PC-3 (cell line): Measurements from ENCODE around the gene RBSN. TPM values are rescaled to one million over a fixed set of nuclear protein-coding genes. Genes with fewer than 3 reads are reported as not detected.

Source experiments
- ATAC-seq: fragments of 200-7000 bp; cut with Tn5 transposase; 2 replicates; pipeline ENCODE4 v1.9.1; 2020; ENCODE audit warnings: mild to moderate bottlenecking, moderate library complexity
- BruUV-seq: library from RNA; stranded (reverse); fragments of 400-500 nt; replicated peaks from 2 replicates; lab custom pipeline; 2021; lab: Mats Ljungman, UMichigan
- CTCF ChIA-PET: fragments of 300-600 bp; sonication (Branson Sonifier 250); formaldehyde crosslinking; loops from one replicate; lab custom pipeline; 2022; ENCODE audit warnings: antibody characterized with exemption; lab: Charles Lee
- POLR2A ChIA-PET: fragments of 300-600 bp; sonication (Branson Sonifier 250); formaldehyde crosslinking; loops from one replicate; lab custom pipeline; 2022; ENCODE audit warnings: antibody characterized with exemption; ENCODE audit not compliant: unreplicated experiment; lab: Charles Lee
- DNase-seq: peaks from one replicate; pipeline ENCODE4 v3.0.0-alpha.2; 2015
- H2AFZ ChIP-seq: fragments of 300-600 bp; sonication (generic); 2 replicates; pipeline ENCODE4 v1.6.0; 2016; ENCODE audit warnings: antibody characterized with exemption, low read length
- H3F3A ChIP-seq: fragments of 300-600 bp; sonication (generic); one replicate; pipeline ENCODE4 v1.6.0; 2017; ENCODE audit warnings: antibody characterized with exemption, low read length, control low read depth, mild to moderate bottlenecking; ENCODE audit not compliant: unreplicated experiment
- H3K27ac ChIP-seq: fragments of 300-600 bp; sonication (generic); 2 replicates; pipeline ENCODE4 v1.5.1; 2016; ENCODE audit warnings: mild to moderate bottlenecking, low read length
- H3K27me3 ChIP-seq: fragments of 300-600 bp; sonication (generic); 2 replicates; pipeline ENCODE4 v1.6.1; 2016; ENCODE audit warnings: low read length, mixed read lengths
- H3K36me3 ChIP-seq: fragments of 300-600 bp; sonication (generic); 2 replicates; pipeline ENCODE4 v1.6.1; 2016; ENCODE audit warnings: low read depth, mixed run types, low read length, mixed read lengths
- H3K4me1 ChIP-seq: fragments of 300-600 bp; sonication (generic); 2 replicates; pipeline ENCODE4 v1.5.1; 2016; ENCODE audit warnings: low read length; ENCODE audit not compliant: insufficient read depth
- H3K4me2 ChIP-seq: fragments of 300-600 bp; sonication (generic); 2 replicates; pipeline ENCODE4 v1.6.0; 2016; ENCODE audit warnings: low read length
- H3K4me3 ChIP-seq: fragments of 300-600 bp; sonication (generic); 2 replicates; pipeline ENCODE4 v1.5.1; 2016; ENCODE audit warnings: mild to moderate bottlenecking, low read length, mixed read lengths
- H3K79me2 ChIP-seq: fragments of 300-600 bp; sonication (generic); 2 replicates; pipeline ENCODE4 v1.6.1; 2017; ENCODE audit warnings: low read length, mixed read lengths
- H3K9ac ChIP-seq: fragments of 300-600 bp; sonication (generic); 2 replicates; pipeline ENCODE4 v1.6.0; 2016; ENCODE audit warnings: mild to moderate bottlenecking, low read length
- H3K9me2 ChIP-seq: fragments of 300-600 bp; sonication (generic); replicated peaks from 2 replicates; pipeline ENCODE4 v1.6.1; 2016; ENCODE audit warnings: mixed run types, low read length, mixed read lengths
- H3K9me3 ChIP-seq: fragments of 300-600 bp; sonication (generic); 2 replicates; pipeline ENCODE4 v1.6.1; 2016; ENCODE audit warnings: low read length, mixed read lengths
- H4K20me1 ChIP-seq: fragments of 300-600 bp; sonication (generic); 2 replicates; pipeline ENCODE4 v1.6.1; 2016; ENCODE audit warnings: low read length, mixed read lengths
- EZH2 ChIP-seq: fragments of 300-600 bp; sonication (generic); IDR thresholded peaks from one replicate; pipeline ENCODE4 v1.6.1; 2017; ENCODE audit warnings: antibody characterized with exemption, mild to moderate bottlenecking, low read length; ENCODE audit not compliant: unreplicated experiment
- EZH2phosphoT487 ChIP-seq: fragments of 300-600 bp; sonication (generic); IDR thresholded peaks from 2 replicates; pipeline ENCODE4 v1.6.1; 2018; ENCODE audit warnings: mild to moderate bottlenecking, antibody characterized with exemption, low read length, borderline replicate concordance
- intact Hi-C: fragments of 100-400 bp; cut with micrococcal nuclease; formaldehyde crosslinking; loops from 2 replicates; pipeline ENCODE4 v1.9.0; 2023
- total RNA-seq: library from RNA; depleted of rRNA; stranded (reverse); fragments of >200 nt; gene quantifications from 2 replicates; pipeline ENCODE4 v1.2.3, GENCODE V29; 2014
- TF ChIP-seq, protein P1 (sequence below): fragments of 300-600 bp; sonication (generic); conservative IDR thresholded peaks from 2 replicates; pipeline ENCODE4 v1.5.1; 2017; ENCODE audit warnings: antibody characterized with exemption, low read depth, mild to moderate bottlenecking, low read length

RBSN gene
- total RNA-seq, 1 experiment from 2014 or later = 18.7 TPM

GRCh38 chr3:15071699-15072098, 27.2 kb downstream of the RBSN start:
- no peak for TF ChIP-seq EZH2
- Histone ChIP-seq H3K36me3 (peaks cover 43% of the 10 kb centered on the region), H3F3A (no peaks in the 10 kb centered on the region), H2AFZ (no peak overlapping the region), H3K9me2 (no peaks in the 10 kb centered on the region), H3K79me2 (no peaks in the 10 kb centered on the region), H3K4me1 (no peaks in the 10 kb centered on the region), H3K4me2 (no peak overlapping the region), H3K9me3 (no peaks in the 10 kb centered on the region), H4K20me1 (no peaks in the 10 kb centered on the region), H3K27ac (no peak overlapping the region), H3K4me3 (no peak overlapping the region), H3K9ac (no peak overlapping the region), H3K27me3 (no peaks in the 10 kb centered on the region)
- BruUV-seq = no TSS peak
- ChIA-PET POLR2A (no interaction called here), CTCF (no interaction called here)
- intact Hi-C loops = no loop called here
- no peak for DNase-seq
- no peak for ATAC-seq

DNA sequence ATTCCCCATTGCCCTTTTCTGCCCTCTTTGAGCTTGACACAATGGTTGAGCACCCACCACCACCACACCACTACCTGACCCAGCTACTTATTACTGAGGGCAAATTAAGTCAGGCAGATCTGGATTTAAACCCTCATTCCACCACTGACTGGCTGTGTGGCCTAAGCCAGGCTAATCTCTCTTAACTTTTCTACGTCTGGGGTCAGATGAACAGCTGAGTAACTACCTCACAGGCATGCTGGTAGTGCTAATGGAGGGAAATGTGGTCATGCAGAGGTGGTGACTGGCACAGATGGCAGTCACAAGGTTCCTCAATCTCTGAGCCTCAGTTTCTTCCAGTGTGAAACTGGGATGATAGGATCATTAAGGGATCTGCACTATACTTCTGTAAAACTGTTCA, 29.5 kb downstream of the RBSN start:
- no peaks in the 10 kb centered on the region for H3K9me2 ChIP-seq
- no peaks in the 10 kb centered on the region for H3F3A ChIP-seq
- H3K9me3 ChIP-seq = no peaks in the 10 kb centered on the region
- H3K79me2 ChIP-seq = peaks cover 6% of the 10 kb centered on the region
- intact Hi-C loops = no loop called here
- H3K4me1 ChIP-seq = peaks cover 6% of the 10 kb centered on the region
- no TSS peak for BruUV-seq
- ChIA-PET CTCF (no interaction called here), POLR2A (no interaction called here)
- DNase-seq (no peak), ATAC-seq (no peak)
- TF ChIP-seq, protein P1, sequence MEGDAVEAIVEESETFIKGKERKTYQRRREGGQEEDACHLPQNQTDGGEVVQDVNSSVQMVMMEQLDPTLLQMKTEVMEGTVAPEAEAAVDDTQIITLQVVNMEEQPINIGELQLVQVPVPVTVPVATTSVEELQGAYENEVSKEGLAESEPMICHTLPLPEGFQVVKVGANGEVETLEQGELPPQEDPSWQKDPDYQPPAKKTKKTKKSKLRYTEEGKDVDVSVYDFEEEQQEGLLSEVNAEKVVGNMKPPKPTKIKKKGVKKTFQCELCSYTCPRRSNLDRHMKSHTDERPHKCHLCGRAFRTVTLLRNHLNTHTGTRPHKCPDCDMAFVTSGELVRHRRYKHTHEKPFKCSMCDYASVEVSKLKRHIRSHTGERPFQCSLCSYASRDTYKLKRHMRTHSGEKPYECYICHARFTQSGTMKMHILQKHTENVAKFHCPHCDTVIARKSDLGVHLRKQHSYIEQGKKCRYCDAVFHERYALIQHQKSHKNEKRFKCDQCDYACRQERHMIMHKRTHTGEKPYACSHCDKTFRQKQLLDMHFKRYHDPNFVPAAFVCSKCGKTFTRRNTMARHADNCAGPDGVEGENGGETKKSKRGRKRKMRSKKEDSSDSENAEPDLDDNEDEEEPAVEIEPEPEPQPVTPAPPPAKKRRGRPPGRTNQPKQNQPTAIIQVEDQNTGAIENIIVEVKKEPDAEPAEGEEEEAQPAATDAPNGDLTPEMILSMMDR = no peak
- TF ChIP-seq EZH2 (no peak), EZH2phosphoT487 (no peak)
- H2AFZ ChIP-seq = no peak overlapping the region
- peaks cover 26% of the 10 kb centered on the region for H3K36me3 ChIP-seq
- H3K4me3 ChIP-seq = no peak overlapping the region
- no peaks in the 10 kb centered on the region for H3K27me3 ChIP-seq
- H3K27ac ChIP-seq = no peak overlapping the region
- H3K9ac ChIP-seq = no peak overlapping the region
- no peak overlapping the region for H3K4me2 ChIP-seq
- no peaks in the 10 kb centered on the region for H4K20me1 ChIP-seq

GRCh38 chr3:15066467-15066866, 32.5 kb downstream of the RBSN start:
- H3K4me2 ChIP-seq = no peak overlapping the region
- H3F3A ChIP-seq = no peaks in the 10 kb centered on the region
- no TSS peak for BruUV-seq
- peaks cover 17% of the 10 kb centered on the region for H3K4me1 ChIP-seq
- intact Hi-C loops = no loop called here
- DNase-seq (no peak), ATAC-seq (no peak)
- H3K9me2 ChIP-seq = no peaks in the 10 kb centered on the region
- H2AFZ ChIP-seq = no peak overlapping the region
- no peaks in the 10 kb centered on the region for H3K9me3 ChIP-seq
- H3K9ac ChIP-seq = no peak overlapping the region
- H3K4me3 ChIP-seq = no peak overlapping the region
- peaks cover 15% of the 10 kb centered on the region for H4K20me1 ChIP-seq
- peaks cover 24% of the 10 kb centered on the region for H3K79me2 ChIP-seq
- H3K36me3 ChIP-seq = peaks cover 12% of the 10 kb centered on the region
- ChIA-PET POLR2A (no interaction called here), CTCF (no interaction called here)
- H3K27me3 ChIP-seq = no peaks in the 10 kb centered on the region
- H3K27ac ChIP-seq = no peak overlapping the region
- TF ChIP-seq, protein P1 = no peak
- TF ChIP-seq EZH2 = no peak
- no peak for TF ChIP-seq EZH2phosphoT487
